ENCODE results near the gene TXNDC12. TPM values are rescaled to one million over a fixed set of nuclear protein-coding genes. Genes with fewer than 3 reads are reported as not detected.
"Not testable (repeated sequence)": the region's sequence is repeated elsewhere in the genome, so short reads cannot be mapped to it uniquely, and the experiment has no call there.

Gene TXNDC12
- total RNA-seq, 1 donor from 2014 or later: 49.9 TPM

GRCh38 chr1:52026278-52026677, 28.7 kb downstream of the TXNDC12 start:
- peaks cover 26% of the 10 kb centered on the region for H3K4me1 Mint-ChIP-seq (ENCODE audit: unreplicated experiment)
- H3K36me3 Mint-ChIP-seq (ENCODE audit: low read depth, unreplicated experiment): peaks cover 21% of the 10 kb centered on the region
- no peak overlapping the region for H3K27ac Mint-ChIP-seq (ENCODE audit: unreplicated experiment)
- H3K27me3 Mint-ChIP-seq (ENCODE audit: unreplicated experiment): peaks cover 2% of the 10 kb centered on the region
- no peak for DNase-seq (ENCODE audit: low spot score)
- TF ChIP-seq, protein P1, sequence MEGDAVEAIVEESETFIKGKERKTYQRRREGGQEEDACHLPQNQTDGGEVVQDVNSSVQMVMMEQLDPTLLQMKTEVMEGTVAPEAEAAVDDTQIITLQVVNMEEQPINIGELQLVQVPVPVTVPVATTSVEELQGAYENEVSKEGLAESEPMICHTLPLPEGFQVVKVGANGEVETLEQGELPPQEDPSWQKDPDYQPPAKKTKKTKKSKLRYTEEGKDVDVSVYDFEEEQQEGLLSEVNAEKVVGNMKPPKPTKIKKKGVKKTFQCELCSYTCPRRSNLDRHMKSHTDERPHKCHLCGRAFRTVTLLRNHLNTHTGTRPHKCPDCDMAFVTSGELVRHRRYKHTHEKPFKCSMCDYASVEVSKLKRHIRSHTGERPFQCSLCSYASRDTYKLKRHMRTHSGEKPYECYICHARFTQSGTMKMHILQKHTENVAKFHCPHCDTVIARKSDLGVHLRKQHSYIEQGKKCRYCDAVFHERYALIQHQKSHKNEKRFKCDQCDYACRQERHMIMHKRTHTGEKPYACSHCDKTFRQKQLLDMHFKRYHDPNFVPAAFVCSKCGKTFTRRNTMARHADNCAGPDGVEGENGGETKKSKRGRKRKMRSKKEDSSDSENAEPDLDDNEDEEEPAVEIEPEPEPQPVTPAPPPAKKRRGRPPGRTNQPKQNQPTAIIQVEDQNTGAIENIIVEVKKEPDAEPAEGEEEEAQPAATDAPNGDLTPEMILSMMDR (IDR thresholded peaks at IDR 0.05; ENCODE audit: unreplicated experiment): no peak
- no peak overlapping the region for H3K4me3 Mint-ChIP-seq (ENCODE audit: unreplicated experiment)
- no peaks in the 10 kb centered on the region for H3K9me3 Mint-ChIP-seq (ENCODE audit: unreplicated experiment)

DNA sequence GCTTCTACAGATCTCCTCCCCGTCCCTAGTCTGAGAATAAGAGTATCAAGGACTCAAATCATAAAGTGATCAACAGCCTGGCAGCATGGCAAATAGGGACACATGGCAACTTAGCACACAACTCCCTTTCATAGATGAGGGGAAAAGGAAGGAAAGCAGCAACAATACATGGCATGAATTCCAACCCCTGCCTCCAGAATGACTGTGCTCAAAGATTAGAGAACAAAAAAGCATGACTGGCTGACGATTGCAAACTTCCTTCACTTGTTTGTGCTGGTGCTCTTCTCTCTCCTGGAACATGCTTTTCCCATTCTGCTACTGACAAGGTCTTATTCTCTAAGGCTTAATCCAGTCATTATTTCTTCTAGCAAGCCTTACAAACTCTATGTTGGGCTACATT, 32.9 kb downstream of the TXNDC12 start:
- Mint-ChIP-seq H3K4me3 (ENCODE audit: unreplicated experiment) (no peak overlapping the region), H3K36me3 (ENCODE audit: low read depth, unreplicated experiment) (peaks cover 21% of the 10 kb centered on the region), H3K4me1 (ENCODE audit: unreplicated experiment) (peaks cover 29% of the 10 kb centered on the region), H3K27ac (ENCODE audit: unreplicated experiment) (peak overlapping the region; percentile 95), H3K27me3 (ENCODE audit: unreplicated experiment) (no peaks in the 10 kb centered on the region), H3K9me3 (ENCODE audit: unreplicated experiment) (no peaks in the 10 kb centered on the region)
- no peak for DNase-seq (ENCODE audit: low spot score)
- TF ChIP-seq, protein P1 (IDR thresholded peaks at IDR 0.05; ENCODE audit: unreplicated experiment): no peak

DNA sequence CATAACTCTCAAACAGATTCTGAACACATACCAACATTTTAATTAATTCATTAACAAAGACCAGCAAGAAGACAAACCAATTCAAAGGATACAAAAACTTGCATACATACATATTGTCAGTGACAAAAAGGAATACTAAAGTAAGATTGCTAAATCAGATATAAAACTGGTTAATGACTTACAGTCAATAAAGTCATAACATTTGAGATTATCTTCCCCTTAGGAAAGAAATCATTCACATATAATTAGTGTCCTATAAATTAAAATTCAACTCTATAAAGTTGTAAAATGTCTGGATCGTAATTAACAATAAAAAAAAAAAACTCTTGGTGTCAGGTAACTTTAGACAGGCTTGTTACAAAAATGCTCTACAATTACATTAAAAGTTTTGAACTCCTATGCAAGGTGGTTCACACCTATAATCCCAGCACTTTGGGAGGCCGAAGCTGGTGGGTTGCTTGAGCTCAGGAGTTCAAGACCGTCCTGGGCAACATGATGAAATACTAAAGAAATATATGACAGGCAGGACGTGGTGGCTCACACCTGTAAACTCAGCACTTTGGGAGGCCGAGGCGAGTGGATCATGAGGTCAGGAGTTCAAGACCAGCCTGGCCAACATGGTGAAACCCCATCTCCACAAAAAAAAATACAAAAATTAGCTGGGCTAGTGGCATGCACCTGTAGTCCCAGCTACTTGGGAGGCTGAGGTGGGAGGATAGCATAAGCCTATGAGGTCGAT, 46.8 kb downstream of the TXNDC12 start:
- Mint-ChIP-seq H3K4me1 (ENCODE audit: unreplicated experiment) (peaks cover 2% of the 10 kb centered on the region), H3K27ac (ENCODE audit: unreplicated experiment) (no peak overlapping the region), H3K27me3 (ENCODE audit: unreplicated experiment) (peaks cover 1% of the 10 kb centered on the region), H3K36me3 (ENCODE audit: low read depth, unreplicated experiment) (no peaks in the 10 kb centered on the region), H3K4me3 (ENCODE audit: unreplicated experiment) (no peak overlapping the region), H3K9me3 (ENCODE audit: unreplicated experiment) (no peaks in the 10 kb centered on the region)
- no peak for DNase-seq (ENCODE audit: low spot score)
- TF ChIP-seq, protein P1 (IDR thresholded peaks at IDR 0.05; ENCODE audit: unreplicated experiment): no peak

GRCh38 chr1:52007215-52008002, 47.6 kb downstream of the TXNDC12 start:
- Mint-ChIP-seq H3K27me3 (ENCODE audit: unreplicated experiment) (peaks cover 1% of the 10 kb centered on the region), H3K36me3 (ENCODE audit: low read depth, unreplicated experiment) (no peaks in the 10 kb centered on the region), H3K4me1 (ENCODE audit: unreplicated experiment) (peaks cover 2% of the 10 kb centered on the region), H3K9me3 (ENCODE audit: unreplicated experiment) (no peaks in the 10 kb centered on the region), H3K27ac (ENCODE audit: unreplicated experiment) (no peak overlapping the region), H3K4me3 (ENCODE audit: unreplicated experiment) (no peak overlapping the region)
- DNase-seq (ENCODE audit: low spot score): no peak
- TF ChIP-seq, protein P1 (IDR thresholded peaks at IDR 0.05; ENCODE audit: unreplicated experiment): no peak

DNA sequence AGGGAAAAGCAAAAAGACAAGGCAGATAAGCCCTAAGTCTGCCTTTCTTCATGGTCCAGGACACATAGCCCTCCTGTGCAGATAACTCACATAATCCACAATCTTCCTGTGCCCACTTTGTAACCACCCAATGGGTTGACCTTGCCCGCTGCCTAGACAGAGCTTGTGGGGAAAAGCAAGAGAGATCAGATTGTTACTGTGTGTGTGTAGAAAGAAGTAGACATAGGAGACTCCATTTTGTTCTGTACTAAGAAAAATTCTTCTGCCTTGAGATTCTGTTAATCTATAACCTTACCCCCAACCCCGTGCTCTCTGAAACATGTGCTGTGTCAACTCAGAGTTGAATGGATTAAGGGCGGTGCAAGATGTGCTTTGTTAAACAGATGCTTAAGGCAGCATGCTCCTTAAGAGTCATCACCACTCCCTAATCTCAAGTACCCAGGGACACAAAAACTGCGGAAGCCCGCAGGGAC, 48.9 kb downstream of the TXNDC12 start:
- DNase-seq (ENCODE audit: low spot score); H3K27ac Mint-ChIP-seq (ENCODE audit: unreplicated experiment); H3K27me3 Mint-ChIP-seq (ENCODE audit: unreplicated experiment); H3K9me3 Mint-ChIP-seq (ENCODE audit: unreplicated experiment); H3K36me3 Mint-ChIP-seq (ENCODE audit: low read depth, unreplicated experiment); H3K4me3 Mint-ChIP-seq (ENCODE audit: unreplicated experiment); H3K4me1 Mint-ChIP-seq (ENCODE audit: unreplicated experiment): not testable (repeated sequence)

DNA sequence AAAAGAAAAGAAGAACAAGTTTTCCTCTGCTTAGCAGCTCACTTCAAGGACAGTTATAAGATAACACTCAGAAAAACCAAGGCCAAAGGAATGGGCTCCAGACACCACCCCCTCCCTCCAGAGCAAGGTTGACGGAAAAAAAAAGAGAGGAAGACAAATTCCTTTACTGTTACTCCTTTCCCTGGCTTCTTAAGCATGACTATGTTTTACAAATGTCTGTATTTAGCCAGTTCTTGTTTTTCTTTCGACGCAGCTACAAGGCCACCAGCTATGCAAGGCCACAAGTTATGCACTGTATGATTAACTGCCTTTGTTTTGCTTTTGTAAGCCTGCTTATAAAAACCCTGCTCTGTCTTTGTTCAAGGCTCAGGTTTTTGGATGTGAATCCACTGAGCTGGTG, 49.4 kb downstream of the TXNDC12 start:
- not testable (repeated sequence) for H3K36me3 Mint-ChIP-seq (ENCODE audit: low read depth, unreplicated experiment); H3K9me3 Mint-ChIP-seq (ENCODE audit: unreplicated experiment); H3K27ac Mint-ChIP-seq (ENCODE audit: unreplicated experiment); H3K4me3 Mint-ChIP-seq (ENCODE audit: unreplicated experiment); H3K4me1 Mint-ChIP-seq (ENCODE audit: unreplicated experiment); H3K27me3 Mint-ChIP-seq (ENCODE audit: unreplicated experiment); DNase-seq (ENCODE audit: low spot score)
